Dermis microvascular lymphatic vessel endothelial cell (primary cell): Measurements from ENCODE around the gene SLC4A2. TPM values are rescaled to one million over a fixed set of nuclear protein-coding genes. Genes with fewer than 3 reads are reported as not detected.
A peak's percentile ranks its signal among the peaks of the same experiment; 100 is the strongest.

Source experiments
- DNase-seq, 2 donors: peaks; one replicate each; pipeline versions ENCODE4 v3.0.0 to v3.0.0-alpha.2; 2010; ENCODE audit warnings: low read depth in 2 of 2
- total RNA-seq: library from RNA; depleted of rRNA; stranded (reverse); fragments of >200 nt; gene quantifications from 2 replicates; pipeline ENCODE4 v1.2.1, GENCODE V29; 2014

SLC4A2 gene
- total RNA-seq, 1 donor from 2014 or later = 41.3 TPM

DNA sequence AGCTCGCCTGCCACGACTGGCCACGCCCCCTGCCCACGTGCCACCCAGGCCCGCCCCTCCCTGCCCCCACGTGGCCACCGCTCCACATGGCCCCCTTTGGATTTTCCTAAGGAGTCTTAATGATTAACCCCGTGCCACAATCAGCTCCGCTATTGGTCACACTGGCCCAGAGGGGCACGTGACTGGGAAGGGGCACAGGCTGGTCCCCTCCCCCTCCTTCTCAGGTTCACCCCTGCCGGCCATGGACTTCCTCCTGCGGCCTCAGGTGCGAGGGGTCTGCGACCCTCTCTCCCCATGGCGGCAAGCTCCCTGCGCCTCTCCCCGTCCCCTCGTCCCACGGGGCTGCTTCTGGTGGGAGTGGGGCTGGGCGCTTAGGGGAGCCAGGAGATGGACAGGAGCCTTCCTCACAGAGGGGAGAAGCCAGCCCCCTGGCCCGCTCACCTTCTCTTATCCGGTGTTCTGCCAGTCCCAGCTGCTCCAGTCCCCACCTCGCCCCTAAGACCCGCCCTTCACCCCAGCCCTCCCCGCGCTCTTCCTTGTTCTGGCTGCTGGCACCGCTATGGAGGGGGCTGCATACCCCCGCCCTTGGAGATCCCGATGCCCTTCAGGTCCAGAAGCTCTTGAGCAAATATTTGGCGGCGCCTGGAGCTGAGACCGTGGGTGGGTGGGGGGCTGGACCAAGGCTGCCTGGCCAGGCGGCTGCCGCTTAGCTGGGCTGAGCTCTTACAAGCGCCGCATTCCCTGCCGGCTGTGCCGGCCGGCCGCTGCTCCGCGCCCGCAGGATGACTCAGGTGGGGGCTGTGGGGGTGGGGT, 3.2 kb downstream of the SLC4A2 start:
- DNase-seq = no peak

- DNase-seq = no peak
Observed at GRCh38 chr7:151063212-151063561, 3.8 kb downstream of the SLC4A2 start.

GRCh38 chr7:151064454-151064853, 5.1 kb downstream of the SLC4A2 start:
- no peak for DNase-seq

DNA sequence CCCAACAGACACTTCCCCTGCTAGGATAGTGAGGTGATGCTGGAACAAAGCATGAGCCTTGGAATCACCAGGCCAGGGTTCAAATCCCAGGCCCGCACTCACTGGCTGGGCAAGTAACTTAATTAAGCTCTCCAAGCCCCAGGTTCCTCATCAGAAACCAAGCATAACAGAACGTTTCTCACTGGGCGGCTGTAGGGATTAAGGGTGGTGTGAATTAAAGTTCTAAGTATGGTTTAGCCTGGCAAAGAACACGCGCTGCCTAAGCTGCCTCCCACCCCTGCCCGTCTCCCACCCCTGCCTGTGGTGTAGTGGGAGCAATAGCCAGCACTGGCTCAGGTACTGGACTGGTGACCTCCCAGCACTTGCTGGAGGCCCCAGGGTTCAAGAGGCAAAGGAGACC, 5.6 kb downstream of the SLC4A2 start:
- DNase-seq = no peak

- DNase-seq = no peak
Observed at GRCh38 chr7:151065516-151065915, 6.1 kb downstream of the SLC4A2 start.

- no peak for DNase-seq
Observed at GRCh38 chr7:151066273-151066974, 7.0 kb downstream of the SLC4A2 start.

DNA sequence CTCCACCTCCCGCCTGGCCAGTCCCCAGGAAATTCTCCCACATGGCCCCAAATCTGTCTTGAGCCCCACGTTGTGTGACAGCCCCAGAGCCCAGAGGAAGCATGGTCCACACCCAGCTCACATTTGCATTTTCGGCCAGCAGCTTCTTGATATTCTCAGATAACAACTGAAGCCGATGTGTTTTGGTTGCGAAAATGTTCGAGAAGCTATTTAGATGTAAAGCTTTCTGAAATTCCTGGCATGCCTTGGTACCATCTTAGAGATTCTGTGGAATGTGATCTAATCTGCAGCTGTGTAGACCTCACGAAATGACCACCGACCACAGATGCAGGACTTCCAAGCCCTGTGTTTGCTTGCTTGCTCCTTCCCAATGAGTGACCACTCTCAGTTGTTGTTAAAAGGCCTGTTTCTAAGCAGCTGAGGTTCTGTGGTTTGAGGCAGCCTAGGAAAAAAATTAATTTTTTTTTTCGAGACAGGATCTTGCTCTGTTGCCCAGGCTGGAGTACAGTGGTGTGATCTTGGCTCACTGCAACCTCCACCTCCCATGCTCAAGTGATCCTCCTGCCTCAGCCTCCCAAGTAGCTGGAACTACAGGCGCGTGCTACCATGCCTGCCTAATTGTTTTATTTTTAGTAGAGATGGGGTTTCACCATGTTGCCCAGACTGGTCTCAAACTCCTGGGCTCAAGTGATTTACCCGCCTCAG, 8.8 kb downstream of the SLC4A2 start:
- no peak for DNase-seq

DNA sequence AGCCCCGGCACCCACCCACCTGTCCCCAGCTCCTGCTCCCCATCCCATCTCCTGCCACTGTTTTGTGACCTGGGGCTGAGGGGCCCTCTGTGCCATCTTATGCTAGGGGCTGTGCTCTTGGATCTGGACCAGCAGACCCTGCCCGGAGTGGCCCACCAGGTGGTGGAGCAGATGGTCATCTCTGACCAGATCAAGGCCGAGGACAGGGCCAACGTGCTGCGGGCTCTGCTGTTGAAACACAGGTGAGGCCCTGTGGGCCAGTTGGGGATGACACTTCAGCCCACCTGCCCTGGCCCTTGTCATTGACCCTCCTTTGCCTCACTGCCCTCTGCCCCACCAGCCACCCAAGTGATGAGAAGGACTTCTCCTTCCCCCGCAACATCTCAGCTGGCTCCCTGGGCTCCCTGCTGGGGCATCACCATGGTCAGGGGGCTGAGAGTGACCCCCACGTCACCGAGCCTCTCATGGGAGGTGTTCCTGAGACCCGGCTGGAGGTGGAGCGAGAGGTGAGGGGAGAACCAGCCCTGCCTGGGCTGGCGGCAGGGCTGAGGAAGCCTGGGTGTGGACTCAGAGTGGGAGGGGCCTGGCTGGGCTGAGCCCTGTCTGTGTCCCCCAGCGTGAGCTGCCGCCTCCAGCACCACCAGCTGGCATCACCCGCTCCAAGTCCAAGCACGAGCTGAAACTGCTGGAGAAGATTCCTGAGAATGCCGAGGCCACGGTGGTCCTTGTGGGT, 10.6 kb downstream of the SLC4A2 start:
- DNase-seq = no peak

DNA sequence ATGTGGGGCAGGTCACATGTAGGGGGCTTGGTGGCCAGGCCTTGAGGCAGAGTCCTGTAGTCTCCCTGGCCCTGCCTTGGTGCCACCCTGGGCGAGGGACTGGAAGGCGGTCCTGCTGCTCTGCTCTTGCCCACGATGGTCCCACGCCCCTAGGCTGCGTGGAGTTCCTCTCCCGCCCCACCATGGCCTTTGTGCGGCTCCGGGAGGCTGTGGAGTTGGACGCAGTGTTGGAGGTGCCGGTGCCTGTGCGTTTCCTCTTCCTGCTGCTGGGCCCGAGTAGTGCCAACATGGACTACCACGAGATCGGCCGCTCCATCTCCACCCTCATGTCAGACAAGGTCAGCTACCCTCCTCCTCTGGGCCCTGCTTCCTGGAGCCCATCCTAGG, 11.2 kb downstream of the SLC4A2 start:
- DNase-seq = no peak

- no peak for DNase-seq
Observed at GRCh38 chr7:151071032-151071866, 11.9 kb downstream of the SLC4A2 start.

- no peak for DNase-seq
Observed at GRCh38 chr7:151073990-151074389, 14.6 kb downstream of the SLC4A2 start.

GRCh38 chr7:151074817-151075661, 15.7 kb downstream of the SLC4A2 start:
- DNase-seq = no peak

DNA sequence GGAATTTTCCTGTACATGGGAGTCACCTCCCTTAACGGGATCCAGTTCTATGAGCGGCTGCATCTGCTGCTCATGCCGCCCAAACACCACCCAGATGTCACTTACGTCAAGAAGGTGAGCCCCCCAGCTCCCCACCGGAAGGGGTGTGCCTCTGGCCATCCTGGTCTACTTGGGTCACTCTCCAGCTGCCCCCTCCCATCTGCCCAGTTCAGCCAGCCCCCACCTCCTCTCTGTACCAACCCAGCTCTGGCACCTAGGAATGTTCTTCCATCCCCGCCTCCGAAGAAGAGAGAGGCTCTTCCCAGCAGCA, 16.2 kb downstream of the SLC4A2 start:
- DNase-seq = no peak

DNA sequence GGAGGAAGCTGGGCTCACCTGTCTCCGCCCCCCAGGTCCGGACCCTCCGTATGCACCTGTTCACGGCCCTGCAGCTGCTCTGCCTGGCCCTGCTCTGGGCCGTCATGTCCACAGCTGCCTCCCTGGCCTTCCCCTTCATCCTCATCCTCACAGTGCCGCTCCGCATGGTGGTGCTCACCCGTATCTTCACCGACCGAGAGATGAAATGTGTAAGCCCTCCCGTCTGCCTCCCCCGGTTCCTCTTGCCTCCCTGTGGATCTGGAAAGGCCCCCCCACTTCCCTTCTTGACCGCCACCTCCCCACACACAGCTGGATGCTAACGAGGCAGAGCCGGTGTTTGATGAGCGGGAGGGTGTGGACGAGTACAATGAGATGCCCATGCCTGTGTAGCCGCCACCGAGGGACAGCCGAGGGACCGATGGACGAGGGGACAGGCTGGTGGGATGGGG, 16.6 kb downstream of the SLC4A2 start:
- DNase-seq = no peak

DNA sequence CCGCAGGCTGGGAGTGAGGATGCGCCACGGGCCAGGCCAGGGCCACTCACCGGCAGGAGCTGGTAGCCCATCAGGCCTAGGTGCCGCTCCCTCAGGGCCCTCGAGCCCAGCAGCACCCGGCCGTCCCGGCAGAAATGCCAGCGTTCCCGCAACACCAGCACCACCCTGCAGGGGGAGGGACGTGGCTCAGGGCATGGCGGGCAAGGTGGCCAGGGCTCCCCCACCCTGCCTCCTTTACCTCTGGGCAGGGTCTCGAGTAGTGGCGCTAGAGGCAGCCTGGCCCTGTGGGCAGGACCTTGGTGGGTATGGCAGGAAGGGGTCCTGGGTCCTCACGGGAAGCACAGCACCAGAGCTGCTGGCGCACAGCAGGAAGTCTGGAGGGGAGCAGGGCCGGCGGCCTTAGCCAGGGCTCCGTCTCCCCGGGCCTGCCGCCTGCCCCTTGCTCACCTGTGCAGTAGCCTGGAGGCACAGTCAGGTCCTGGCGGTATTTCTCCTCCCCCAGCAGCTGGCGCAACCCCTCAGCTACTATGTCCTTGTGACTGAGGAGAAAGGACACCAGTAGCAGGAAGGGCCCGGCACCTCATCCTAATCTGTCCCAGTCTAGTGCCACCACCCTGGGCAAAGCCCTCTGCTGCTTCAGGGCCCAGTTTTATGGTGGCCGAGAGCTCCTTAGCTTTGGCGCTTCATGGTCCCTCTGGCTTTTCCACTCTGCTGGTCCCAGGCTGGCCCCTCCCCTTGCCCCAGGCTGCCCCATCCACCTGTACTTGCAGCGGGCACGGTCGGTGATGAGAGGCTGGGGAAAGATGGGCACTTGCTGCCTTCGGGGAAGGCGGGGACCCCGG, 17.7 kb downstream of the SLC4A2 start:
- DNase-seq = peak in 1 of 2 donors; percentile 22

- DNase-seq = no peak
Observed at GRCh38 chr7:151077705-151078232, 18.4 kb downstream of the SLC4A2 start.

DNA sequence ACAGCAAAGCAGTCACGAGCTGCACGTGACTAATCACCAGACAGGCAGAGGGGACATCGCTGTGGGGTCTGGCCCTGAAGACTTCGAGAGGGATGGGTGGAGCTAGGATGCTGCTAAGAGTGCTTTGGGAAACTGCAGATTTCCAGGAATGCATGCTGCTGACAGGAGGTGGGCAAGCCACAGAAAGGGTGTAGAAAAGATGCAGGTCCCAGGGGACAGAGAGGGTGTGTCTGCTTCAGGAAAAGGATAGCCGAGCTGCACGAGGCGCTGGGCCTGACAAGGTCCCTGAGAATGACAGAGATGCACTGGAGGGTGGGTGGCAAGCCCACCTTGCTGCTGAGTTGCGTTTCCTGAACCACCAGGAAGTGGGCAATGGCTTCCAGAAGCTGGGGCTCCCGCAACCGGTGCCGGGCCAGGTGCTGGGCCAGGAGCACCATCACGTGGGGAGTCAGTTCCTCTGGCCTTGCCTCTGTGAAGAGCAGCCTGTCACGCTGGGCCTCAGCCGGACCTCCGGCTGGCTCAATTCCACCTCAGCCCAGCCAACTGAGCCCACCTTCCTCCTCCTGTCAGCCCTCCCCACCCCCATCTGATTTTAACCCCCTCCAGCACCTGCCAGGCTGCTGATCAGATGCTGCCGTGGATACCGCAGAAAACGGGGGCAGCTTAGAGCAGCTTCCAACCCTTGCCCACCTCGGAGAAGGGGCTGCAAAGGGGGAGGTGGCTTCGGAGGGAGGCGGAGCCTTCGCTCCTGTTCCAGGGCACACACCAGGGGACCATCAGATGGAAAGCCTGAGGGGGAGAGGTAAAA, 19.0 kb downstream of the SLC4A2 start:
- DNase-seq = no peak
